Activated B cell treated with CpG ODN at 0.5 μM for 24 hours (primary cell): ENCODE measurements around the gene TLR6. TPM values are rescaled to one million over a fixed set of nuclear protein-coding genes. Genes with fewer than 3 reads are reported as not detected.
A peak's percentile ranks its signal among the peaks of the same experiment; 100 is the strongest.
"Not testable (repeated sequence)": the region's sequence is repeated elsewhere in the genome, so short reads cannot be mapped to it uniquely, and the experiment has no call there.

Experiments used
- ATAC-seq: fragments of 200-7000 bp; cut with Tn5 transposase; one replicate; pipeline ENCODE4 v1.10.0; 2021; ENCODE audit warnings: low read depth, mild to moderate bottlenecking, moderate library complexity
- CTCF ChIA-PET: fragments of 350-600 bp; sonication (Branson Sonifier 250); formaldehyde crosslinking; loops from one replicate; lab custom pipeline; 2021; ENCODE audit warnings: antibody characterized with exemption; lab: Charles Lee
- POLR2A ChIA-PET: fragments of 350-600 bp; sonication (Branson Sonifier 250); formaldehyde crosslinking; loops from one replicate; lab custom pipeline; 2021; ENCODE audit warnings: antibody characterized with exemption; lab: Charles Lee
- DNase-seq: peaks from one replicate; pipeline ENCODE4 v3.0.0; 2022
- H3K27ac Mint-ChIP-seq: one replicate; pipeline ENCODE4 v1.8.0; 2020; ENCODE audit warnings: mixed read lengths
- H3K27me3 Mint-ChIP-seq: one replicate; pipeline ENCODE4 v1.8.0; 2021; ENCODE audit warnings: mixed read lengths
- H3K36me3 Mint-ChIP-seq: one replicate; pipeline ENCODE4 v1.8.0; 2021; ENCODE audit warnings: low read depth, mixed read lengths
- H3K4me1 Mint-ChIP-seq: one replicate; pipeline ENCODE4 v1.8.0; 2021; ENCODE audit warnings: mixed read lengths
- H3K4me3 Mint-ChIP-seq: one replicate; pipeline ENCODE4 v1.8.0; 2020; ENCODE audit warnings: mild to moderate bottlenecking, mixed read lengths
- H3K9me3 Mint-ChIP-seq: one replicate; pipeline ENCODE4 v1.8.0; 2020; ENCODE audit warnings: mixed read lengths
- CTCF ChIP-seq: fragments of 200-600 bp; IDR thresholded peaks from one replicate; pipeline ENCODE4 v1.8.0; 2022; ENCODE audit warnings: antibody characterized with exemption, mild to moderate bottlenecking
- intact Hi-C: fragments of 100-400 bp; cut with micrococcal nuclease; formaldehyde crosslinking; loops from one replicate; pipeline ENCODE4 v1.15.1; 2024
- total RNA-seq: library from RNA; stranded (reverse); gene quantifications from 2 replicates; pipeline ENCODE4 v1.2.3, GENCODE V29; 2022

TLR6 gene
- total RNA-seq, 1 donor from 2014 or later = 64.7 TPM

- intact Hi-C loops = loop anchor here (1.0 to 5.0 kb wide), 2 partner anchors 38 to 119 kb away; partner anchors contain the start of gene KLF3
- no peaks in the 10 kb centered on the region for H3K27me3 Mint-ChIP-seq
- ChIA-PET CTCF (interaction anchor here (1.3 to 8.1 kb wide), 11 partner anchors 8 to 602 kb away, joined by 4 to 331 read pairs (median 16); partner anchors contain the start of genes TLR1 and TLR6), POLR2A (interaction anchor here (0.6 to 4.5 kb wide), 15 partner anchors 13 to 471 kb away, joined by 3 to 249 read pairs (median 5); partner anchors contain the start of genes TLR1, TLR6 and WDR19)
- peaks cover 74% of the 10 kb centered on the region for H3K4me1 Mint-ChIP-seq
- peak overlapping the region; percentile 100 for H3K4me3 Mint-ChIP-seq
- ATAC-seq (peak; percentile 18), DNase-seq (no peak)
- peaks cover 6% of the 10 kb centered on the region for H3K9me3 Mint-ChIP-seq
- H3K36me3 Mint-ChIP-seq = peaks cover 51% of the 10 kb centered on the region
- no peak for TF ChIP-seq CTCF
- H3K27ac Mint-ChIP-seq = peak overlapping the region; percentile 98
These were observed 75.7 kb downstream of the TLR6 start for GRCh38 chr4:38780833-38781484.

- ChIA-PET POLR2A (interaction anchor here (0.5 to 4.5 kb wide), 8 partner anchors 12 to 271 kb away, joined by 4 to 249 read pairs (median 42); partner anchors contain the start of genes TLR1 and TLR6), CTCF (interaction anchor here (4.7 to 8.1 kb wide), 3 partner anchors 9 to 76 kb away, joined by 25 to 331 read pairs (median 63); partner anchors contain the start of gene TLR6)
- Mint-ChIP-seq H3K27me3 (no peaks in the 10 kb centered on the region), H3K4me1 (peaks cover 73% of the 10 kb centered on the region), H3K27ac (peak overlapping the region; percentile 98), H3K4me3 (peak overlapping the region; percentile 100), H3K9me3 (peaks cover 6% of the 10 kb centered on the region), H3K36me3 (peaks cover 62% of the 10 kb centered on the region)
- DNase-seq (no peak), ATAC-seq (no peak)
- TF ChIP-seq CTCF = no peak
- intact Hi-C loops = loop anchor here (1.0 to 5.0 kb wide), 2 partner anchors 10 to 117 kb away; partner anchors contain the start of gene KLF3
These were observed 76.8 kb downstream of the TLR6 start for GRCh38 chr4:38779790-38780189.

- intact Hi-C loops, H3K4me3 Mint-ChIP-seq, H3K27me3 Mint-ChIP-seq, CTCF ChIA-PET, DNase-seq, ATAC-seq: not testable (repeated sequence)
- Mint-ChIP-seq H3K36me3 (peaks cover 80% of the 10 kb centered on the region), H3K9me3 (peaks cover 11% of the 10 kb centered on the region), H3K4me1 (peaks cover 82% of the 10 kb centered on the region), H3K27ac (peak overlapping the region; percentile 55)
- POLR2A ChIA-PET = interaction anchor here (0.6 kb wide), 1 partner anchor 17 kb away, joined by 3 read pairs; no protein-coding TSS in a partner anchor
These were observed 78.7 kb downstream of the TLR6 start for GRCh38 chr4:38777925-38778324.

GRCh38 chr4:38775326-38775725 is 81.3 kb downstream of the TLR6 start:
- POLR2A ChIA-PET = no interaction called here
- ATAC-seq = no peak
- H3K36me3 Mint-ChIP-seq = peaks cover 70% of the 10 kb centered on the region

More at GRCh38 chr4:38775326-38775725, 81.3 kb downstream of the TLR6 start:
- Mint-ChIP-seq H3K4me1 (peaks cover 76% of the 10 kb centered on the region), H3K4me3 (no peak overlapping the region), H3K9me3 (peaks cover 11% of the 10 kb centered on the region), H3K27ac (peak overlapping the region; percentile 56), H3K27me3 (no peaks in the 10 kb centered on the region)
- no peak for TF ChIP-seq CTCF
- DNase-seq = no peak
- intact Hi-C loops = no loop called here
- CTCF ChIA-PET = interaction anchor here (0.8 to 2.5 kb wide), 4 partner anchors 11 to 29 kb away, joined by 3 to 11 read pairs (median 6); partner anchors contain the start of gene TLR1
